Right lobe of liver (tissue), 6 donors: ENCODE results near the gene CARHSP1. TPM values are rescaled to one million over a fixed set of nuclear protein-coding genes. Genes with fewer than 3 reads are reported as not detected.

Experiments used
- ATAC-seq, 4 donors: fragments of 200-7000 bp; cut with Tn5 transposase; one replicate each; pipeline ENCODE4 v1.9.1; 2020; ENCODE audit warnings: mild to moderate bottlenecking in 4 of 4, moderate library complexity in 4 of 4
- DNase-seq, 3 donors: peaks; one replicate each; pipeline ENCODE4 v3.0.0-alpha.2; 2020
- H3K27ac ChIP-seq, 3 donors: fragments of 200-600 bp; one replicate each; pipeline ENCODE4 v1.8.0; 2022
- H3K27me3 ChIP-seq, 2 donors: fragments of 200-600 bp; one replicate each; pipeline ENCODE4 v1.8.0; 2022
- H3K36me3 ChIP-seq, 4 donors: fragments of 200-600 bp; sonication (generic) in 1 of 4; one replicate each; pipeline versions ENCODE4 v1.5.1 to v1.8.0; 2017 to 2022; ENCODE audit warnings: control low read depth in 1 of 4
- H3K4me1 ChIP-seq, 4 donors: fragments of 200-600 bp; sonication (generic) in 1 of 4; one replicate each; pipeline versions ENCODE4 v1.5.1 to v1.8.0; 2017 to 2022; ENCODE audit warnings: control low read depth in 1 of 4
- H3K4me3 ChIP-seq, 3 donors: fragments of 200-600 bp; one replicate each; pipeline ENCODE4 v1.8.0; 2022
- H3K9me3 ChIP-seq, 4 donors: fragments of 200-600 bp; sonication (generic) in 1 of 4; one replicate each; pipeline versions ENCODE4 v1.5.1 to v1.8.0; 2017 to 2022; ENCODE audit warnings: control low read depth in 1 of 4
- CTCF ChIP-seq, 4 donors: fragments of 200-600 bp in 3 of 4; fragments of 450-650 bp in 1 of 4; IDR thresholded peaks; one replicate each; pipeline versions ENCODE4 v1.5.1 to v1.8.0; 2016 to 2022; ENCODE audit warnings: antibody characterized with exemption in 4 of 4, mild to moderate bottlenecking in 2 of 4
- POLR2A ChIP-seq: fragments of 450-650 bp; IDR thresholded peaks from one replicate; pipeline ENCODE4 v1.6.1; 2017; ENCODE audit warnings: antibody characterized with exemption, mild to moderate bottlenecking
- WGBS: methylation state at CpG from one replicate; pipeline ENCODE4 v1.1.6; 2018; ENCODE audit warnings: low coverage, low lambda C conversion rate; ENCODE audit not compliant: insufficient coverage; ENCODE audit errors: missing lambda C conversion rate; 5-methylcytosine and 5-hydroxymethylcytosine counted together
- intact Hi-C, 2 donors: fragments of 100-400 bp; cut with DNase I; formaldehyde crosslinking; loops; one replicate each; pipeline versions ENCODE4 v1.11.2 to v1.14.1; 2022
- total RNA-seq, 6 experiments: library from RNA; depleted of rRNA in 2 of 6; stranded (reverse); fragments of >200 nt in 2 of 6; fragmentation: NEBNext Ultra II Directional in 3 of 6; extraction: Animal tissue kit (Norgen Biotek cat#: 25700) in 3 of 6; gene quantifications; one replicate each; pipeline versions ENCODE4 v1.1.0 to v1.2.4, GENCODE V29; 2016 to 2023
- donor health status: DM: no; HTN: yes; CAD: no.
- donor health status: DM: no; HTN: no; CAD: no.
- donor health status: DM: no; HTN: no; CAD: no.
- donor health status: DM: no; HTN: yes; CAD: no.
- donor health status: DM: no; HTN: yes; CAD: no.

CARHSP1 gene
- total RNA-seq, 6 experiments from 2014 or later = 61.5 to 132 (median 73.1) TPM

GRCh38 chr16:8853611-8854010, 15.2 kb downstream of the CARHSP1 start:
- Histone ChIP-seq H3K36me3 (peaks cover 0 to 23% (median 15%) of the 10 kb centered on the region in 4 donors), H3K27ac (peak overlapping the region in 2 of 3 donors; percentile 8 to 18), H3K27me3 (no peaks in the 10 kb centered on the region), H3K4me1 (peaks cover 0 to 29% (median 9%) of the 10 kb centered on the region in 4 donors), H3K9me3 (no peaks in the 10 kb centered on the region), H3K4me3 (no peak overlapping the region)
- no peak for TF ChIP-seq POLR2A
- no peak for TF ChIP-seq CTCF (IDR thresholded peaks at IDR 0.05)
- ATAC-seq (no peak), DNase-seq (no peak)
- intact Hi-C loops = no loop called here
- 72% methylated on average over 6 of the region's 7 CpGs for WGBS

GRCh38 chr16:8853150-8853549, 15.7 kb downstream of the CARHSP1 start:
- no peaks in the 10 kb centered on the region for H3K9me3 ChIP-seq
- no peak for DNase-seq
- WGBS = 70% methylated on average over 5 of the region's 7 CpGs
- H3K36me3 ChIP-seq = peaks cover 0 to 23% (median 13%) of the 10 kb centered on the region in 4 donors
- H3K4me1 ChIP-seq = peaks cover 0 to 29% (median 9%) of the 10 kb centered on the region in 4 donors
- TF ChIP-seq CTCF (IDR thresholded peaks at IDR 0.05) (no peak), POLR2A (no peak)
- peak in 1 of 4 donors; percentile 1 for ATAC-seq
- intact Hi-C loops = no loop called here
- no peak overlapping the region for H3K4me3 ChIP-seq
- peak overlapping the region in 2 of 3 donors; percentile 8 to 18 for H3K27ac ChIP-seq
- no peaks in the 10 kb centered on the region for H3K27me3 ChIP-seq

GRCh38 chr16:8852534-8852933, 16.3 kb downstream of the CARHSP1 start:
- peaks cover 0 to 23% (median 11%) of the 10 kb centered on the region in 4 donors for H3K36me3 ChIP-seq
- intact Hi-C loops = no loop called here
- TF ChIP-seq CTCF (IDR thresholded peaks at IDR 0.05) = no peak
- 77% methylated on average over 4 of the region's 8 CpGs for WGBS
- no peak overlapping the region for H3K4me3 ChIP-seq
- no peak overlapping the region for H3K27ac ChIP-seq
- ATAC-seq = no peak
- no peaks in the 10 kb centered on the region for H3K9me3 ChIP-seq
- no peaks in the 10 kb centered on the region for H3K27me3 ChIP-seq
- no peak for DNase-seq
- H3K4me1 ChIP-seq = peaks cover 0 to 29% (median 9%) of the 10 kb centered on the region in 4 donors

GRCh38 chr16:8851761-8852403, 16.9 kb downstream of the CARHSP1 start:
- H3K27ac ChIP-seq = peak overlapping the region in 2 of 3 donors; percentile 75 to 80
- intact Hi-C loops = no loop called here
- H3K36me3 ChIP-seq = peaks cover 0 to 23% (median 11%) of the 10 kb centered on the region in 4 donors

More at GRCh38 chr16:8851761-8852403, 16.9 kb downstream of the CARHSP1 start:
- ATAC-seq (no peak), DNase-seq (no peak)
- H3K4me1 ChIP-seq = peaks cover 0 to 29% (median 9%) of the 10 kb centered on the region in 4 donors
- 100% methylated on average over 4 of the region's 8 CpGs for WGBS
- H3K27me3 ChIP-seq = no peaks in the 10 kb centered on the region
- no peaks in the 10 kb centered on the region for H3K9me3 ChIP-seq
- H3K4me3 ChIP-seq = no peak overlapping the region
- TF ChIP-seq POLR2A (no peak), CTCF (IDR thresholded peaks at IDR 0.05) (no peak)
